ENCODE results near the gene PLEKHA4. TPM values are rescaled to one million over a fixed set of nuclear protein-coding genes. Genes with fewer than 3 reads are reported as not detected.
"Not testable (repeated sequence)": the region's sequence is repeated elsewhere in the genome, so short reads cannot be mapped to it uniquely, and the experiment has no call there.

PLEKHA4 gene
- total RNA-seq, 2 donors from 2014 or later = 6.5 to 21.1 TPM

DNA sequence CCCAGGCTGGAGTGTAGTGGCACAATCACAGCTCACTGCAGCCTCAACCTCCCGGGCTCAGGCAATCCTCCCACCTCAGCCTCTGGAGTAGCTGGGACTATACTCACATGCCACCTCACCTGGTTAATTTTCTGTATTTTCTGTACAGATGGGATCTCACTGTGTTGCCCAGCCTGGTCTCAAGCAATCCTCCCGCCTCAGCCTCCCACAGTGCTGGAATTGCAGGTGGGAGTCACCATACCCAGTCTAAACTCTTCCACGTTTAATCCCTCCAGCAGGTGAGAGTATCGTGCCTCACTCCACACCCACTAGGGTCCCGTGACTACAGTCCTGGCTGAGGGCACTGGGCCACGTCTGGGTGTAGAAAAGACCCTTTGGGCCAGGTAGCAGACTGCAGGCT, 74.1 kb downstream of the PLEKHA4 start:
- DNase-seq (no peak), ATAC-seq (no peak)
- peaks cover 17% of the 10 kb centered on the region for H3K4me1 ChIP-seq
- no peak overlapping the region for H3K4me3 ChIP-seq
- TF ChIP-seq, protein P1, sequence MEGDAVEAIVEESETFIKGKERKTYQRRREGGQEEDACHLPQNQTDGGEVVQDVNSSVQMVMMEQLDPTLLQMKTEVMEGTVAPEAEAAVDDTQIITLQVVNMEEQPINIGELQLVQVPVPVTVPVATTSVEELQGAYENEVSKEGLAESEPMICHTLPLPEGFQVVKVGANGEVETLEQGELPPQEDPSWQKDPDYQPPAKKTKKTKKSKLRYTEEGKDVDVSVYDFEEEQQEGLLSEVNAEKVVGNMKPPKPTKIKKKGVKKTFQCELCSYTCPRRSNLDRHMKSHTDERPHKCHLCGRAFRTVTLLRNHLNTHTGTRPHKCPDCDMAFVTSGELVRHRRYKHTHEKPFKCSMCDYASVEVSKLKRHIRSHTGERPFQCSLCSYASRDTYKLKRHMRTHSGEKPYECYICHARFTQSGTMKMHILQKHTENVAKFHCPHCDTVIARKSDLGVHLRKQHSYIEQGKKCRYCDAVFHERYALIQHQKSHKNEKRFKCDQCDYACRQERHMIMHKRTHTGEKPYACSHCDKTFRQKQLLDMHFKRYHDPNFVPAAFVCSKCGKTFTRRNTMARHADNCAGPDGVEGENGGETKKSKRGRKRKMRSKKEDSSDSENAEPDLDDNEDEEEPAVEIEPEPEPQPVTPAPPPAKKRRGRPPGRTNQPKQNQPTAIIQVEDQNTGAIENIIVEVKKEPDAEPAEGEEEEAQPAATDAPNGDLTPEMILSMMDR (IDR thresholded peaks at IDR 0.05) = no peak
- TF ChIP-seq POLR2A (IDR thresholded peaks at IDR 0.05) = no peak
- no peak overlapping the region for H3K27ac ChIP-seq
- H3K27me3 ChIP-seq = no peaks in the 10 kb centered on the region
- peaks cover 0 to under 1% of the 10 kb centered on the region in 2 donors for H3K36me3 ChIP-seq (replicated peaks in 1 of 2; ENCODE audit: insufficient read depth in 1 of 2, low read depth in 2 of 2)
- intact Hi-C loops (cut with DNase I) = no loop called here
- 82 to 96% methylated on average over 4 to 5 of the region's 6 CpGs for WGBS, 2 donors
- H3K9me3 ChIP-seq = no peaks in the 10 kb centered on the region

DNA sequence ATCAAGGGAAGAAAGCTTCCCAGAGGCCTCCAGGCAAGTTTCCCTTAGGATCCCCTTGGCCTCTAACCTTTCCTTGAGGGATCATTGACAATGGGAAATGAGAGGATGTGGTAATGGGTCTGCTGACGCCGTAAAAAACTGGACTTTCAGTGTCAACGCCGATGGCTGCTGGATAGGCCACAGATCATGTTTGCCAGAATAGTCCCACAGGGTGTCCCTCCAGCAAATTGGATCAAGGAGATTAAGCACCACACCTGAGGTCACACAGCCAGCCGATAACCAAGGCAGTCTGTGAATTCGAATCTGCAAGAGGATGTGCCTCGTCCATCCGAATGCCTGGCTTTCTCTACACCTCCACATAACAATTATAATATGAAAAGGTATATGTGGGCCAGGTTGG, 75.1 kb downstream of the PLEKHA4 start:
- ATAC-seq (no peak), DNase-seq (no peak)
- H3K9me3 ChIP-seq = no peaks in the 10 kb centered on the region
- H3K36me3 ChIP-seq (replicated peaks in 1 of 2; ENCODE audit: insufficient read depth in 1 of 2, low read depth in 2 of 2) = no peaks in the 10 kb centered on the region
- 68 to 76% methylated on average over 8 of the region's 8 CpGs for WGBS, 2 donors
- intact Hi-C loops (cut with DNase I) = no loop called here
- TF ChIP-seq, protein P1 (IDR thresholded peaks at IDR 0.05) = no peak
- no peak for TF ChIP-seq POLR2A (IDR thresholded peaks at IDR 0.05)
- H3K27ac ChIP-seq = no peak overlapping the region
- no peak overlapping the region for H3K4me3 ChIP-seq
- peaks cover 17% of the 10 kb centered on the region for H3K4me1 ChIP-seq
- H3K27me3 ChIP-seq = no peaks in the 10 kb centered on the region

DNA sequence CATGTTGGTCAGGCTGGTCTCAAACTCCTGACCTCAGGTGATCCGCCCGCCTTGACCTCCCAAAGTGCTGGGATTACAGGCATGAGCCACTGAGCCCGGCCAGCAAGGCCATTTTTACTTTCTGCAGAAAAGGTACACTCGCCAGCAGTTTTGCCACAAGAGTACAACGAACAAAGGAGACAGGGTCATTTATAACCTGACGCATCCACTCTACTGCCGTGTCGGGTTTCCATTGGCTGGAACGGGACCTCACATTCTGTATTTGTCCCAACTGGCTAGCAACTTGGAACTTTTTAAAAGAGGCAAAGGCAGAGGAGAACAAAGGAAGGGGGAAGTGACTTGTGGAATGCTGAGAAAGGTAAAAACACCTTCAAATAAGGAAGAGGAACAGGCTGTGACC, 81.1 kb downstream of the PLEKHA4 start:
- DNase-seq = not testable (repeated sequence)
- WGBS, 2 donors = 80 to 89% methylated on average over 9 of the region's 9 CpGs

More for the DNA sequence above, 81.1 kb downstream of the PLEKHA4 start:
- H3K4me3 ChIP-seq; ATAC-seq; H3K36me3 ChIP-seq (replicated peaks in 1 of 2; ENCODE audit: insufficient read depth in 1 of 2, low read depth in 2 of 2); H3K9me3 ChIP-seq; intact Hi-C loops (cut with DNase I); H3K27me3 ChIP-seq; H3K27ac ChIP-seq: not testable (repeated sequence)
- peaks cover 12% of the 10 kb centered on the region for H3K4me1 ChIP-seq

Small RNA genes within 50 kb of the gene (small RNA-seq; reads per million reads assigned to genes)
- not detected for gene RNU6-317P

Other genes starting within 250 kb of the PLEKHA4 start
- 1,000 to 10,000 TPM; 2,402 to 3,112 TPM for gene RPL18, start 249.4 kb downstream of the PLEKHA4 start, total RNA-seq
- 10 to 100 TPM in 1 of 2 donors, 1 to 10 TPM in 1; 8.3 to 37.6 TPM for gene SPHK2, start 249.1 kb downstream of the PLEKHA4 start, total RNA-seq
- gene DBP, start 231.2 kb downstream of the PLEKHA4 start, total RNA-seq = 1 to 10 TPM; 2.0 to 4.9 TPM
- 1 to 10 TPM in 1 of 2 donors, not detected in 1; 2.9 TPM for gene CA11, start 222.4 kb downstream of the PLEKHA4 start, total RNA-seq
- gene NTN5, start 195.6 kb downstream of the PLEKHA4 start, total RNA-seq = not detected
- 1 to 10 TPM; 2.0 to 3.4 TPM for gene FUT2, start 172.6 kb downstream of the PLEKHA4 start, total RNA-seq
- 1 to 10 TPM in 1 of 2 donors, under 1 TPM in 1; 0.26 to 7.3 TPM for gene MAMSTR, start 148.9 kb downstream of the PLEKHA4 start, total RNA-seq
- gene RASIP1, start 128.0 kb downstream of the PLEKHA4 start, total RNA-seq = 10 to 100 TPM; 14.5 to 60.0 TPM
- 10 to 100 TPM in 1 of 2 donors, 1 to 10 TPM in 1; 1.6 to 14.5 TPM for gene IZUMO1, start 121.7 kb downstream of the PLEKHA4 start, total RNA-seq
- 10 to 100 TPM; 14.8 to 79.1 TPM for gene FUT1, start 116.0 kb downstream of the PLEKHA4 start, total RNA-seq
- not detected for gene FGF21, start 113.1 kb downstream of the PLEKHA4 start, total RNA-seq
- gene BCAT2, start 57.6 kb downstream of the PLEKHA4 start, total RNA-seq = 10 to 100 TPM; 34.5 to 56.0 TPM
- 1 to 10 TPM; 2.1 to 3.3 TPM for gene HSD17B14, start 32.1 kb downstream of the PLEKHA4 start, total RNA-seq
- 10 to 100 TPM; 17.9 to 49.4 TPM for gene PPP1R15A, start 3.8 kb upstream of the PLEKHA4 start, total RNA-seq
- not detected for gene TULP2, start 30.1 kb upstream of the PLEKHA4 start, total RNA-seq
- 100 to 1,000 TPM; 129 to 170 TPM for gene NUCB1, start 31.7 kb upstream of the PLEKHA4 start, total RNA-seq
- gene DHDH, start 65.1 kb upstream of the PLEKHA4 start, total RNA-seq = not detected
- 10 to 100 TPM; 15.3 to 22.7 TPM for gene BAX, start 86.3 kb upstream of the PLEKHA4 start, total RNA-seq
- 1,000 to 10,000 TPM; 1,824 to 3,385 TPM for gene FTL, start 96.7 kb upstream of the PLEKHA4 start, total RNA-seq
- 10 to 100 TPM in 1 of 2 donors, 1 to 10 TPM in 1; 7.5 to 17.8 TPM for gene GYS1, start 124.7 kb upstream of the PLEKHA4 start, total RNA-seq
- 10 to 100 TPM; 46.5 to 47.2 TPM for gene RUVBL2, start 125.3 kb upstream of the PLEKHA4 start, total RNA-seq
- gene LHB, start 148.5 kb upstream of the PLEKHA4 start, total RNA-seq = 10 to 100 TPM in 1 of 2 donors, not detected in 1; 45.8 TPM
- gene CGB3, start 155.7 kb upstream of the PLEKHA4 start, total RNA-seq = not detected
- gene CGB2, start 163.3 kb upstream of the PLEKHA4 start, total RNA-seq = not detected
- gene CGB1, start 168.3 kb upstream of the PLEKHA4 start, total RNA-seq = not detected
- gene CGB5, start 175.2 kb upstream of the PLEKHA4 start, total RNA-seq = not detected
- gene CGB8, start 180.5 kb upstream of the PLEKHA4 start, total RNA-seq = not detected
- not detected for gene CGB7, start 189.1 kb upstream of the PLEKHA4 start, total RNA-seq
- gene NTF4, start 196.2 kb upstream of the PLEKHA4 start, total RNA-seq = not detected
- not detected for gene KCNA7, start 204.1 kb upstream of the PLEKHA4 start, total RNA-seq
- 100 to 1,000 TPM; 199 to 588 TPM for gene SNRNP70, start 216.8 kb upstream of the PLEKHA4 start, total RNA-seq
- 10 to 100 TPM in 1 of 2 donors, 1 to 10 TPM in 1; 8.3 to 24.1 TPM for gene LIN7B, start 245.8 kb upstream of the PLEKHA4 start, total RNA-seq